Amniotic stem cell (primary cell): Measurements from ENCODE around the gene SRP54.
"Not testable (repeated sequence)": the region's sequence is repeated elsewhere in the genome, so short reads cannot be mapped to it uniquely, and the experiment has no call there.

Source experiments
- DNase-seq: peaks from one replicate; lab custom pipeline; 2025; lab: John Stamatoyannopoulos, UW

SRP54 gene

DNA sequence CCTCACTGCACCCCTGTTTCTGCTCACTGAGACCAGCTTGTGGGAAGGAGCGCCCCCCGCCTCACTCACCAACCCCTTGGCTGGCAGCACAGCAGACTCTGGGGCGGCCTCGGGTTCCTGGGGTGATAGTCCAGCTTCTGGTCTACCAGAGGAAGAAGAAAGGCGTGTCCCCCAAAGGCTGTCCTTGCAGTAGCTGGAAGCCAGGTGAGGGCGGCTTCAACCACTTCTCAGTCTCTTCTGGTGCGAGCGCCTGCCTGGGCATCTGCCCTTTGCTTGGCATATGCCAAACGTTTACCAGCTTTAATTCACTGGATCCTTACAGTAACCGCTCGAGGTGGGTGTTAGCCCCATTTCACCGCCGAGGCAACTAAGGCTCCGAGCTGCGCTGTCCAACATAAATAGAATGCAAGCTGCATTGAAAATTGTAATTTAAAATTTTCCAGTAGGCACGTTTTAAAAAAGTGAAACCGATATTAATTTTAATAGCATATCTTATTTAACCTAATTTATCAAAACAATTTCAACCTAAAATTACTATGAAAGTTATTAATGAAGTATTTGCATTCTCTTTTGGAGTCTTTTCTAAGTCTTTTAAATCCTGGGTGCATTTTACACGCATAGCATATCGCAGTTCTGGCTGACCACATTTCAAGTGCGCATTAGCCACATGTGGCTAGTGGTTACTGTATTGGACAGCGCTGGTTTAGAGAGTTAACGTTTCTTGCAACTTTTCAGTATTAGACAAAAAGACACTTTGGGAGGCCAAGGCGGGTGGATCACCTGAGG, 64.2 kb downstream of the SRP54 start:
- no peak for DNase-seq

DNA sequence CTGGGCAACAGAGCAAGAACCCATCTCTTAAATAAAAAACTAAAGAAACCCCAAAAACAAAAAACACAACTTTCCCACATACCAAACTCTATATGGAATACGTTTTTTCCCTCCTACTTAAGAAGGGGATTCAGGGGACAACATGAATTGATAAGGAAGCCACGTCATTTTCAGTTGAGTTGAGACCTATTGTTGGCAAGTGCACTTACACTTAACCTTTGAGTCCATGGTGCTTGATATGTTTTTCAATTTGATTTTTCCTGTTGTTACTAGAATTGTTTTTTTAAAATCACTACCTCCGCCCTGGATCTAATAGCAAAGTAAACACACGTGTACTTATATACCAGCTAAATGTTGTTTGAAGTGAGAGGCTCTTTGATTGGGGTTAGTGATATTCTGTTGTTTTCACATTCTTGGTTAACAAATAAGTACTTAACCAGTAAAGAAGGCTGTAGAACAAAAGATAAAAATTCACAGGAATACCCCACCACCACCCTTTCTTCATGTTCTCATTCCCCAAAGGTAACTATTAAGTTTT, 65.3 kb downstream of the SRP54 start:
- no peak for DNase-seq

DNA sequence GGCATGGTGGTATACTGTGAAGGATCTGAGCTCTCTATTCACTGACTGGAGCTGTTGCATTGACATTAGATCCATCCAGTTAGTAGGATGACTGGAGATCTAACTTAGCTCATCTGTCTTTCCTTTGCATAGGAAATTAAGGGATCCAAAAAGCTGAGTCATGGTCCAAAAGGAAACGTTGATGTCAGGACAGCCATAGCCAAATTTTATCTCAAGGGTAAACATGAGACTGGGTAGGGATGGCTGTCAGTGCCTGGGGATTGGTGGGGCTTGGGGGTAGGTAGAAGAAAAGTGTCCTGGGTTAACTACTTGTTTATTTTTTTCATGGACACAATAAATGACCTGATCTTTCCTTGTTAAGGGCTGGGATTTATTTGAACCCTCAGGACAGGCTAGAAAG, 67.9 kb downstream of the SRP54 start:
- DNase-seq, result no peak

DNA sequence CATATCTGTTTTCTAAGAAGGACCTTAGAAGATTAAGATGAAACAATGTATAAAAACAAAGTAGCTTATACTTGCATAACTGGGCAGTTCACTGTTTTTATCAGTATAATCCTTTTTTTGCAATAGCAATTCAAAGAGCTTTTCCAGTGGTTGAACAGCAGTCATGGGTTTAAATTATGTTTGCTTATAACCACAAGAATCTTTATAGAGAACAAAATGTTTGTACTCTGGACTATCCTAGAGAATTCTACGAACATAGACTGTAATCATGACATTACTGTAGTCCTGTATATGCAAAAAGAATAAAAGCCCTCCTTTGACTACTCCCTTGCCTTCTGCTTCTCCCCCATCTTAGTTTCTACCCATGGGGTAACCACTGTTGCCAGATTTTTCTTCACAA, 69.0 kb downstream of the SRP54 start:
- DNase-seq, result no peak

DNA sequence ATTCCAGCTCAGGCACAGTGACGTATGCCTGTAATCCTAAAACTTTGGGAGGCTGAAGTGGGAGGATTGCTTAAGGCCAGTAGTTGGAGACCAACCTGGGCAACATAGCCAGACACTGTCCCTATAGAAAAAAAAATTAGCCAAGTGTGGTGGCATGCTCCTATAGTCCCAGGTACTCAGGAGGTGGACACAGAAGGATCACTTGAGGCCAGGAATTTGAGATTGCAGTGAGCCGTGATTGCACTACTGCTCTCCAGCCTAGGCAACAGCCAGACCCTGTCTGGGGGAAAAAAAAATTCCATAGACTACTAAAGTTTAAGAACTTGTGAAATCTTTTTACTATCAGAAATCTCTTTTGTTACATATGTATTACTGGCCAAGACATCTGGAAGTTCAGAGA, 69.8 kb downstream of the SRP54 start:
- no peak for DNase-seq

DNA sequence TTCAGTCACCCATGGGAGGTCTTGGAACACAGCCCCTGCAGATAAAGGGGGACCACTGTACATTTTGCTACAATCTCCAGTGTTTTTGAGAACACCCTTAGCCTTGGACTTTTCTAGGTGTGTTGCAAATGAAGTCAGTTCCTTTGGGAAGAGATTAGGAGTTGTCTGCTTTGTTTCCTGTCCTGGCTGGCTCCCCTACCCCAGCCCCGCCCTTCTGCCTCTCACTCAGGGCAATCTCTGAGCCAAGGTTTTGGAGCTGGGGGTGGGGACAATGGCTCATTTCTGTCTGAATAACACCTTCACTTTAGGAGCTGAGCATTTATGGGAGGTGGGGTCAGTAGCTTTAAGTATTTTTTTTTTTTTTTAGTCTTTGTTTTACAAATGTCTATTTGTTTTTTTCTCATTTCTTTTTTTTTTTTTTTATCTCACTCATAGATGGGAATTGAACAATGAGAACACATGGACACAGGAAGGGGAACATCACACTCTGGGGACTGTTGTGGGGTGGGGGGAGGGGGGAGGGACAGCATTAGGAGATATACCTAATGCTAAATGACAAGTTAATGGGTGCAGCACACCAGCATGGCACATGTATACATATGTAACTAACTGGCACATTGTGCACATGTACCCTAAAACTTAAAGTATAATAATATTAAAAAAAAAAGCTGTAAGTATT, 78.5 kb downstream of the SRP54 start:
- DNase-seq, result not testable (repeated sequence)

DNA sequence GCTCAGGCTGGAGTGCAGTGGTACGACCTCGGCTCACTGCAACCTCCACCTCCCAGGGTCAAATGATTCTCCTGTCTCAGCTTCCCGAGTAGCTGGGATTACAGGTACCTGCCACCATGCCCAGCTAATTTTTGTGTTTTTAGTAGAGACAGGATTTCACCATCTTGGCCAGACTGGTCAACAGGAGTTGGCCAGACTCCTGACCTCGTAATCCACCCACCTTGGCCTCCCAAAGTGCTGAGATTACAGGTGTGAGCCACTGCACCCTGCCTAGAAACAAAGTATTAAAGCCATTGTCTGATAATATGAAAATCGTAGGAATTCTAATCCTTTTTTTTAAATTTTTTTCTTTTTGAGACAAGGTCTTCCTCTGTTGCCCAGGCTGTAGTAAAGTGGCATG, 82.9 kb downstream of the SRP54 start:
- DNase-seq, result not testable (repeated sequence)

DNA sequence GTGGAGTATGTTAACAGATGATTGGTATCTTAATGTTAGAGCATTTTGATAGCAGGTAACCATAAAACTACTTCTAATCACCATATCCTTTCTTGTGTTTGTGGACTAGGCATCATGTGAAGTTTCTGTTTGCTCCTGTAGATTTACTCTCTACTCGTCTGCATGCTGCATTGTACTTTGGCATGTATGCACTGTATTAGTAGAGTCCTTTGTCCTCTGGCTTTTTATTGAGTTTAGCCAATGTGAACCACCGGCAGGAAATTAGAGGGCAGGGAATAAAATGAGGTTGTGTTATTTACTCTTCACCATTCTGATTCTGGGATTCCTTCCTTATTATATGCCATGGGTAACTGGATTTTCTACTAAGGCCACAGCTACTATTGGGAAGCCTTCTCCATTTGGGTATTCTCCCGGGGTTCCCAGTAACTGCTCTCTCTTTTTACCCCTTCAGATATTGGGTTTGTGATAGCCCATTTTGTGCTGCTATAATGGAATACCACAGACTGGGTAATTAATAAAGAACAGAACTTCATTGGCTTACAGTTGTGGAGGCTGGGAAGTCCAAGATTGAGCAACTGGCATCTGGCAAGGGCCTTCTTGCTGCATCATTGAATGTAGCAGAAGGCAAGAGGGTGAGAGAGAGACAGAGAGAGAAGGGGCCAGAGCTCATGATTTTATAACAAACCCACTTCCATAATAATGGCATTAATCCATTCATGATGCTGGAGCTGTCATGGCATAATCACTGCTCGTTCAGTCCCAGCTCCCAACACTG, 85.6 kb downstream of the SRP54 start:
- DNase-seq, result no peak

DNA sequence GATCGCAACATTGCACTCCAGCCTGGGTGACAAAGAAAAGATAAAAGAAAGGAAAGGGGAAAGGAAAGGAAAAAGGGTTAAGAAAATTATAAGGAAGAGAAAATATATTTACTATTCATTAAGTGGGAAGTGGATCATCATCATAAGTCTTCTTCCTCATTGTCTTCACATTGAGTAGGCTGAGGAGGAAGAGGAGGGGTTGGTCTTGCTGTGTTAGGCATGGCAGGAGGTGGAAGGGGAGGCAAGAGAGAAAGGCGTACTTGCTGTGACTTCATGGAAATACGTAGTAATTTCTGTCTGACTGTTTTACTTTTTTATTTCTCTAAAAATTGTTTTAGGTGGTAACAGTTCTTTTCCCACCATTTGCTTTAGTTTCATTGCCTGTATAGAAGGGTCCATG, 89.4 kb downstream of the SRP54 start:
- DNase-seq, result no peak

DNA sequence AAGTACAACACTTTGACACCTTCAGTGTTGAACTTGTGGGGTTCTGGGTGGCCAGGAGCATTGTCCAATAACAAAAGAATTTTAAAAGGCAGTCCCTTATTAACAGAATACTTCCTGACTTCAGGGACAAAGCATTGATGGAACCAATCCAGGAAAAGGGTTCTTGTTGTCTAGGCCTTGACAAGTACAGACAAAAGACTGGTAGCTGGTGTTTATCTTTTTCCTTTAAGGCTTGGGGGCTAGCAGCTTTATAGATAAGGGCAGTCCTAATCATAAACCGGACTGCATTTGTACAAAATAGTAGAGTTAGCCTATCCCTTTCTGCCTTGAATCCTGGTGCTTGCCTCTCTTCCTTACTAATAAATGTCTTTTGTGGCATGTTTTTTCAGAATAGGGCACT, 90.7 kb downstream of the SRP54 start:
- no peak for DNase-seq

DNA sequence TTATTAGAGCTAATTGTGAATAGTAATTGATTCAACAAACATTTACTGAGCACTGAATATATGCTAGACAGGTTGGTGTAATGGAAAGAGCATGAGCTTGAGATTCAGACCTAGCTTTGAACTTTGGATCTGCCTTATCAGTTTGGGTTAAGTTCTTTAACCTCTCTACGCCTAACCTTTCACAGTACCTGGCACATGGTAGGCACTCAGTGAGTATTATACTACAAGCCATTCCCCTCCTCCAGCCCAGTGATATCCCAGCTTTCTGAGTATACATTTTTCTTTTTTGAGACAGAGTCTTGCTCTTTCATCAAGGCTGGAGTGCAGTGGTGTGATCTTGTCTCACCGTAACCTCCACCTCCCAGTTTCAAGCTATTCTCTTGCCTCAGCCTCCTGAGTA, 95.3 kb downstream of the SRP54 start:
- DNase-seq, result no peak
